Nephron (organoid): Measurements from ENCODE around the gene SLC1A7.

ENCODE experiments used
- H3K27ac Mint-ChIP-seq, 3 experiments: 2 replicates each; pipeline ENCODE4 v1.8.0; 2020; ENCODE audit warnings: mixed read lengths in 3 of 3, mild to moderate bottlenecking in 2 of 3, moderate library complexity in 1 of 3
- H3K27me3 Mint-ChIP-seq: 2 replicates; pipeline ENCODE4 v1.8.0; 2021; ENCODE audit warnings: low read depth, mild to moderate bottlenecking, moderate library complexity, mixed read lengths
- H3K36me3 Mint-ChIP-seq: 2 replicates; pipeline ENCODE4 v1.8.0; 2020; ENCODE audit warnings: low read depth, mixed read lengths
- H3K4me1 Mint-ChIP-seq: 2 replicates; pipeline ENCODE4 v1.8.0; 2020; ENCODE audit warnings: mixed read lengths
- H3K4me3 Mint-ChIP-seq, 3 experiments: 2 replicates each; pipeline ENCODE4 v1.8.0; 2020; ENCODE audit warnings: mild to moderate bottlenecking in 3 of 3, mixed read lengths in 3 of 3, moderate library complexity in 2 of 3
- H3K9me3 Mint-ChIP-seq: 2 replicates; pipeline ENCODE4 v1.8.0; 2020; ENCODE audit warnings: mixed read lengths
- CTCF ChIP-seq, 3 experiments: fragments of 200-600 bp; sonication (generic); IDR thresholded peaks; one replicate each; pipeline ENCODE4 v1.5.0; 2021; ENCODE audit warnings: antibody characterized with exemption in 3 of 3; ENCODE audit not compliant: unreplicated experiment in 3 of 3

SLC1A7 gene

GRCh38 chr1:53122201-53122885 is 20.1 kb downstream of the SLC1A7 start:
- Mint-ChIP-seq H3K9me3 (no peaks in the 10 kb centered on the region), H3K4me1 (peaks cover 65% of the 10 kb centered on the region), H3K36me3 (no peaks in the 10 kb centered on the region), H3K27me3 (peaks cover 12% of the 10 kb centered on the region), H3K4me3 (no peak overlapping the region), H3K27ac (peak overlapping the region in 2 of 3 experiments; percentile 80 to 82)
- TF ChIP-seq CTCF (IDR thresholded peaks at IDR 0.05; ENCODE audit: unreplicated experiment in 3 of 3): no peak

- Mint-ChIP-seq H3K4me1 (peaks cover 65% of the 10 kb centered on the region), H3K36me3 (no peaks in the 10 kb centered on the region), H3K27ac (peak overlapping the region; percentile 39 to 86 (median 80)), H3K9me3 (no peaks in the 10 kb centered on the region), H3K27me3 (peaks cover 18% of the 10 kb centered on the region), H3K4me3 (peak overlapping the region in 1 of 3 experiments; percentile 8)
- no peak for TF ChIP-seq CTCF (IDR thresholded peaks at IDR 0.05; ENCODE audit: unreplicated experiment in 3 of 3)
These were observed 20.9 kb downstream of the SLC1A7 start for GRCh38 chr1:53121319-53122172.

GRCh38 chr1:53120659-53121058 is 21.8 kb downstream of the SLC1A7 start:
- peak overlapping the region in 2 of 3 experiments; percentile 39 to 80 for H3K27ac Mint-ChIP-seq
- TF ChIP-seq CTCF (IDR thresholded peaks at IDR 0.05; ENCODE audit: unreplicated experiment in 3 of 3): no peak
- H3K27me3 Mint-ChIP-seq: peaks cover 18% of the 10 kb centered on the region
- H3K36me3 Mint-ChIP-seq: no peaks in the 10 kb centered on the region
- H3K9me3 Mint-ChIP-seq: no peaks in the 10 kb centered on the region
- peaks cover 58% of the 10 kb centered on the region for H3K4me1 Mint-ChIP-seq
- peak overlapping the region in 1 of 3 experiments; percentile 5 for H3K4me3 Mint-ChIP-seq

DNA sequence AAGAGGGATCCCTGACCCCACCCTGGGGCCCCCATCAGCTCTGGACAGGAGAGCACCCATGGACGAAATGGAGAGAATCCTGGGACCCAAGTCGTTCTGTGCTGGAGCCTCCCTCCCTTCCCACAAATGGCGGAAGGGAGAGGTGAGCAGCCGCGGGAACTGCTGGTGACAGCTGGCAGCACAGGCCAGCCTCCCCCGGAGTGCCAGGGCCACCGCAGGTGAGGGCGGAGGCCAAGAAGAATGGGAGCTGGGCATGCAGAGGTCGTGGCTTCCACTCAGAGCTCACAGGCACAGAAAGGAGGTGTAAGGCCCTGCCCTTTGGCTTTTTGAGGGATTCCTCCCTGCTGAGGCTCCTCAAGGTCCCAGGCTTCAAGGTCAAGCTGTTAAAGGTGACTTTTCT is 24.6 kb downstream of the SLC1A7 start:
- Mint-ChIP-seq H3K4me1 (peaks cover 40% of the 10 kb centered on the region), H3K36me3 (no peaks in the 10 kb centered on the region), H3K4me3 (no peak overlapping the region), H3K9me3 (no peaks in the 10 kb centered on the region), H3K27ac (no peak overlapping the region), H3K27me3 (peaks cover 13% of the 10 kb centered on the region)
- TF ChIP-seq CTCF (IDR thresholded peaks at IDR 0.05; ENCODE audit: unreplicated experiment in 3 of 3): no peak

GRCh38 chr1:53116933-53117600 is 25.4 kb downstream of the SLC1A7 start:
- H3K4me1 Mint-ChIP-seq: peaks cover 38% of the 10 kb centered on the region
- no peaks in the 10 kb centered on the region for H3K36me3 Mint-ChIP-seq
- H3K4me3 Mint-ChIP-seq: peak overlapping the region in 1 of 3 experiments; percentile 11
- no peak for TF ChIP-seq CTCF (IDR thresholded peaks at IDR 0.05; ENCODE audit: unreplicated experiment in 3 of 3)
- H3K9me3 Mint-ChIP-seq: no peaks in the 10 kb centered on the region
- peak overlapping the region in 2 of 3 experiments; percentile 7 to 38 for H3K27ac Mint-ChIP-seq
- H3K27me3 Mint-ChIP-seq: peaks cover 13% of the 10 kb centered on the region
